Measurements from ENCODE around the gene RGP1.
A peak's percentile ranks its signal among the peaks of the same experiment; 100 is the strongest.

The RGP1 gene

DNA sequence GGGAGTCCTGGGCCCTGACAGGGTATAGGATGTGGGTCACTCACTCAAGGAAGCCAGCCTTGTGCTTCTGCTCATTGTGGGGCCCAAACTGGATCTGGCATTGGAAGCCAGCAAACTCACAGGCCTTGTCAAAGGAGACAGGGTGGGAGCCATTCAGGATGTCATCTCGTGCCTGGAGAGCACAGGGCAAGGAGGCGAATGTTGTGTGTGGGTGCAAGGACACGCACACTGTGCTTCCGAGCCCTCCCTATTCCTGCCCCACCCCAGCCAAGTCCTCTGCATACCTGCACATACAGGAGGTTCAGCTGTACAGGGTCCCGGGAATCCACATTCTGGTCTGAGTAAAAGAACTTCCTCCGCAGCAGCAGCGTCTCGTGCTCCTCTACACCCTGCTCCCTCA, 25.2 kb upstream of the RGP1 start:
- no peak for DNase-seq

- DNase-seq, result no peak
These were observed 23.7 kb upstream of the RGP1 start for GRCh38 chr9:35725362-35725761.

DNA sequence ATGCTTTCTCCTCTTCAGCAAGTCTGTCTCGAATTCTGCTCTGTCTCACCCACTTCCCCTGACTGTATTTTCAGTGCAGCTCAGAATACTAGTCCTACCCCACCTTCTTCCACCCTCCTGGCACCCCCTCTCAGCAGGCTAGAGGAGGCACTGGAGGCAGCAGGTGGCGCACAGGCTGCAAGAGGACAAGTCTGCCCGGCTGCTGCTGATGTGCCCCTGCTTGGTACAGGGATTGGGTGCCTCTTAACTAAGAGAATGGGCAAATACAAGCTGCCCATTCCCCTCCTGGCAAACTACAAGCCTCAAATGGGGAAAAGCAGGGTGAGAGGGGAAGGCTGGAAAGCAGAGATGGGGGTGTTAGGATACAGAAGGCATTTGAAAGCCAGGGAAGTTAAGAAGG, 22.2 kb upstream of the RGP1 start:
- peak; percentile 28 for DNase-seq

DNA sequence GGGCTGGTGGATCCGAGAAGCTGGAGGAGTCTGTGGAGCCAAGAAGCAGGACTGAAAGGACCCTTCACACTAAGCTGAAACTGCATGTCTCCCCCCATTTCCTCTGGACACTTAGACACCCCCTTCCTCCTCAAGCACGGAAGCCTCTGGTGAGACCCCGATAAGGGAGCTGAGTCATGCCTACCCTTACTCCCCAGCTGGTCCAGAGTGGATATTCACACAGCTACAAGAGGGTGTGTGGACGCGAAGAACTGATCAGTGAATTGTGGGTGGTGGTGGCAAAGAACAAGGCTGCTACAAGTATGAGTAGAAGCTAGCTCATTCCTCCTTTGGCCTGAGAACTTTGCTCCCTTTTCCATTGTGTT, 21.4 kb upstream of the RGP1 start:
- no peak for DNase-seq

GRCh38 chr9:35728041-35728971, 20.8 kb upstream of the RGP1 start:
- peak; percentile 30 for DNase-seq

DNA sequence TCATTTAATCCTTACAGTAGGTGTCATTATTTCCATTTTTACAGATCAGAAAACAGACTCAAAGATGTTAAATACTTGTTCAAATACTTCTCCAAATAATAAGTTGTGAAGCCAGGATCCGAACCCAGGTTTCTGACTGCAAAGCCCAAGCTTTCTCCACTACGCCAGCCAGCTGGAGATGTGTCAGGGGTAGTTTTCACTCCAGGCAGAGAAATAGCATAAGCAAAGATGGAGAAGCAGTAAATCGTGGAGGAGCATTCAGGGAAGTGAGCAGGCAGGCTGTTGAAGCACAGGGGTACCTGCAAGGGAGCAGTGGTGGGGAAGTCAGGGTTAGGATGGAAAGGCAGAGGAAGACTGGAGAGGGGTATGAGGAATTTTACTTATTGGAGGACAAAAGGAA, 20.0 kb upstream of the RGP1 start:
- no peak for DNase-seq

DNA sequence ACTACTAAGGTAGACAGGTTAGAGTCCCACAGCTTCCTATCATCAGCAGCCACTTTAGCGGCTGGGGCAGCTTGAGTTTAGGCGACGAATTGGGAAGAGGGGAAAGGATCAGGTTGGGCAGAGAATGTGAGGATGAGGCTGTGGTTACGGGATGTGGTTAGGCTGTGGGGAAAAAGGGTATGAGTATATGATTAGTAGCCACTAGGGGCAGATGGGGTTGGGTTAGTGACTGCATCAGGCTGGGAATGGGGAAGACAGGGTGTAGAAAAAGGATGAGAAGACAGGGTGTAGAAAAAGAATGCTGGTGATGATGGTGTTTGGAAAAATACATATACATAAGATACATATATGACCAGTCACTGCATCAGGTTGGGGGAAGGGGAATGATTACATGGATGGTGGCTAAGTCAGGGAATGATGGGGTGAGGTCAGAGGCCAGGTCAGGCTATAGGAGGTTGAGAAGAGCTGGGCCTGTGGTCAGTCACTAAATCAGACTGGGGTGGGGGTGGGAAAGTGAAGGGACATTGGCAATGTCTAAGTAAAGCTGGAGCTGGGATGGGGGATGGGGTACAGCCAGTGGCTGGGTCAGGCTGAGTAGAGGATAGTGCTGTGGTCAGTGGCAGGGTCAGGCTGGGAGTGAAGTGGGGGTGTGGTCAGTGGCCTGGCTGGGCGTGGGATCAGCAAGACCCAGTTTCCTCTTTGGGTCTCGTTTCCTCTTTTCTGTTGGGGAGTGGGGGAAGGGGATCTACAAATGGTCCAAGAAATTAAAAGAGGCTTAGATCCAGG, 19.2 kb upstream of the RGP1 start:
- DNase-seq, result peak; percentile 31

- no peak for DNase-seq
These were observed 18.6 kb upstream of the RGP1 start for GRCh38 chr9:35730486-35730854.

DNA sequence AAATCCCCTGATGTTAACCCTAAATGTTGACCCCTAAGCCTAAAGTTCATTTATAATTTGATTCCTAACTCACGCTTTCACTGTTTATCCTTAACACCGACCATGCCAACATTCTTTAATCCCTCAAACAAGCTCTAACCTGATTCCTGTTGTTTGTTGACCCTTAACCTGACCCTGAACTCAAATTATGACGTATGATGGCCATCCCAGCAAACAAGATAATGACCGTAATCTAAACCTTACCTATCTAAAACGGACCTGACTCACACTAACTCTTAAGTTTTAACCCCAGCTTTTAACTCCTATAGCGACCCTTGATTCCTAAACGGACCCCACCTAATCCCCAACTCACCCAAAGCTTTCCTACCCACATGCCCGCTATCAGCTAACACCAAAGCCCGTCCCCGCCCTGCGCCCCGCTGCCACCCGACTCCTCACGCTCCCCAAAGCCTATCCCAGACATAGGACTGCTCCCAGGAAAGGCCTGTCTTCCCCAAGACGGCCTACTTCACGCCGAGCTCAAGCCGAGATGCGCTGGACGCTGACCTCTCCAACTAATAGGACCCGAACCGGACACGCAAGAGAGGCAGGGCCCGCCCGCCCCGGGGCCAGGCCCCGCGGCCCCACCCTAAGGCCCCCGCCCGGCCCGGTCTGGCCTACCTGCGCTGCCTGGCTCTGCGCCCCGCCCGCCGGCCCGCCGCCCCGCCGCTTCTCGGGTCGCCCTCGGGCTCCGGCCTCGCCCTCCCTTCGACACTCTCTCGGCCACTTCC, 17.5 kb upstream of the RGP1 start:
- DNase-seq, result no peak

DNA sequence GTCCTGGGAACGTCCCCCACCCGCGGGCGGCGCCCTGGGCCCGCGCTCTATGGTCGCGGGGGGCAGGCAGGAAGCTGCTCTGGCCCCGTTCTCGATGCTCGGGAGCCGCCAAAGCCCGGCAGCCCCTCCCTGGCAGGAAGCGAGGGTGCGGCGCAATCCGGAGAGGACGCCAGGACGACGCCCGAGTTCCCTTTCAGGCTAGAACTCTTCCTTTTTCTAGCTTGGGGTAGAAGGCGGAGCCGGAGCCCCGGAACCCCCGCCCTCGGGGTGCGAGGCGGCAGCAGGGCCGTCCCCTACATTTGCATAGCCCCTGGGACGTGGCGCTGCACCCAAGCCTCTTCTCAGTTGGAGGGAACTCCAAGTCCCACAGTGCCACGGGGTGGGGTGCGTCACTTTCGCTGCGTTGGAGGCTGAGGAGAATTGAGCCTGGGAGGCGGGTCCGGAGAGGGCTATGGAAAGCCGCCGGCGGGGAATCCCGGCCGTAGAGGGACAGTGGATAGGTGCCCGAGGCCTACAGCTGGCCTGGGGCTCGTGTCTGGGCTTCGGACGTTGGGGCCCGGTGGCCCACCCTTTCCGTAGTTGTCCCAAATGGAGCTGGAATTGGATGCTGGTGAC, 16.8 kb upstream of the RGP1 start, which contains the start of the genes CREB3 and TLN1:
Gene CREB3 (plus strand): TSS at position 482 of the 615 bp plus-strand sequence. CDS start 107 bp downstream, at position 589.
Gene TLN1 (minus strand): TSS at position 11 of the 615 bp plus-strand sequence. CDS start 6,501 bp downstream, outside the sequence.
- DNase-seq, result peak; percentile 97

DNA sequence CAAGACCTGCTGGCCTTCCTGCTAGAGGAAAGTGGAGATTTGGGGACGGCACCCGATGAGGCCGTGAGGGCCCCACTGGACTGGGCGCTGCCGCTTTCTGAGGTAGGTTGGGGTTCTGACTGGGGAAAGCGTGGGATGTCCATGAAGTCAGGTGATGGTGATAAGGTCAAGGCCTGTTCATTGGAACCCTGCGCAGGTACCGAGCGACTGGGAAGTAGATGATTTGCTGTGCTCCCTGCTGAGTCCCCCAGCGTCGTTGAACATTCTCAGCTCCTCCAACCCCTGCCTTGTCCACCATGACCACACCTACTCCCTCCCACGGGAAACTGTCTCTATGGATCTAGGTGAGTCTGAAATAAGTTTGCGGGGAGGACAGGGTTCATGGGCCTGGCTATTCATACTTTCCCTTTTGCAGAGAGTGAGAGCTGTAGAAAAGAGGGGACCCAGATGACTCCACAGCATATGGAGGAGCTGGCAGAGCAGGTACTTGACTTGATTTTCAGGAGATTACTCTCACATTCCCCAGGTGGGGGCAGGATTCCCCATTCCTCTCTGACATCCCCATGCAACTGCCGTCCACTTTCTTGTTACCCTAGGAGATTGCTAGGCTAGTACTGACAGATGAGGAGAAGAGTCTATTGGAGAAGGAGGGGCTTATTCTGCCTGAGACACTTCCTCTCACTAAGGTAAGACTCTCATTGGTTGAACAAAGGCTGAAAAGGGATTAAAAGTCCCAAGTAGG, 16.1 kb upstream of the RGP1 start:
- peak; percentile 32 for DNase-seq

DNA sequence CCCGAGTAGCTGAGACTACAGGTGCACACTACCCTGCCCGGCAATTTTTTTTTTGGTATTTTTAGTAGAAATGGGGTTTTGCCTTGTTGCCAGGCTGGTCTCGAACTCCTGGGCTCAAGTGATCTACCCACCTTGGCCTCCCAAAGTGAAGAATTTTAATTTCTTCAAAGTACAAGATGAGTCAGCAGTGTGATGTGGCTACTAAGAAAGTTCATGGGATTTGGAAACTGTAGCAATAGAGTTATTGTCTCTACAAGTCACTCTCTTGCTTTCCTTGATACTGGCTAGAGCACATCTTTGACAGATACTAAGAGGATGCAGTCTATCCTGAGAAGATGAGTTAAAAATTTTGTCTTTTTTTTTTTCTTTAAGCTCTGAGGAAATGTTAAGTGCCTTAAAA, 15.0 kb upstream of the RGP1 start:
- DNase-seq, result no peak

DNA sequence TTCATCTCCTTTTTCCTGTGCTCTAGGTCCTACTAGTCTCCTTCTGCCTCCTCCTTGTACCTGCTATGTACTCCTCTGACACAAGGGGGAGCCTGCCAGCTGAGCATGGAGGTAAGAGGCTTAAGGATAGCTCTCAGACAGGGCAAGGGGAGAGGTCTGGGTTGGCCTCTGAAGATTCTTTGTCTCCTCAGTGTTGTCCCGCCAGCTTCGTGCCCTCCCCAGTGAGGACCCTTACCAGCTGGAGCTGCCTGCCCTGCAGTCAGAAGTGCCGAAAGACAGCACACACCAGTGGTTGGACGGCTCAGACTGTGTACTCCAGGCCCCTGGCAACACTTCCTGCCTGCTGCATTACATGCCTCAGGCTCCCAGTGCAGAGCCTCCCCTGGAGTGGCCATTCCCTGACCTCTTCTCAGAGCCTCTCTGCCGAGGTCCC, 12.9 kb upstream of the RGP1 start:
- peak; percentile 74 for DNase-seq

GRCh38 chr9:35737143-35737542, 11.9 kb upstream of the RGP1 start:
- no peak for DNase-seq

GRCh38 chr9:35738186-35738585, 10.9 kb upstream of the RGP1 start:
- DNase-seq, result no peak

DNA sequence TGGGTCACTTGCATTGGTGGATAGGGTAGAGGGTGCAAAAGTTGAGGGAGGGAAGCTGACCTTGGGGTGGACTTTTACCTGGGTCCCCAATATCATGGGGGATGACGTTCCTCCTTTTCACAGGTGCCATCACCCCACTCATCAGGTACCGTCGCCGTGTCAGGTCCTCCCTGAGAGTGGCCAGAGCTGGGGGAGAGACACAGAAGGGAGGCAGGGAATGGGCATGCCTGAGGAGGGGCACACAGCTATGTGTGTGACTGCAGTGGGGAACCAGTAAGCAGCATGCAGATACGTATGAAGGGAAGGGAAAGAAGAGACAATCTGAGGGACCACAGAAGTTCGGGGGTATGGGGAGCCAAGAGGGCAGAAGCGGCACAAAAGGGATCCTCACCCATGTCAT, 10.2 kb upstream of the RGP1 start:
- no peak for DNase-seq

DNA sequence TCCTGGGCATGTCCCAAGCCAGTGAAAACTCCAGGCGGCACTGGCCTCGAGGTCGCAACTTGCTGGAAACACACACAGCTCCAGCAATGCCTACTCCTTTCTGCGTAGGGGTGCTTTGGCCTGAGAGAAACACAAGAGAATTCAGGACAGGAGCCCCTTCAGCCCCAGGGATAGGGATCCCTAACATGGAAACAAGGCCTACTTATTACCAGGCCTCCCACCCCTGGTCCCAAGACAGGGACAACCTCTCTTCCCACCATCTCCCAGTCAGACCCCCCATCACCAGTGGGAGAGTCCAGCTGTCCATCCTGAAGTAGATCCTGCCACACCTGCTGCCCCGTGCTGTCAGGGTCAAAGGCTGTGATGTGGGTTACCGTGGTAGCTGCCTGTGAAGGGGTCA, 8.8 kb upstream of the RGP1 start:
- DNase-seq, result no peak

DNA sequence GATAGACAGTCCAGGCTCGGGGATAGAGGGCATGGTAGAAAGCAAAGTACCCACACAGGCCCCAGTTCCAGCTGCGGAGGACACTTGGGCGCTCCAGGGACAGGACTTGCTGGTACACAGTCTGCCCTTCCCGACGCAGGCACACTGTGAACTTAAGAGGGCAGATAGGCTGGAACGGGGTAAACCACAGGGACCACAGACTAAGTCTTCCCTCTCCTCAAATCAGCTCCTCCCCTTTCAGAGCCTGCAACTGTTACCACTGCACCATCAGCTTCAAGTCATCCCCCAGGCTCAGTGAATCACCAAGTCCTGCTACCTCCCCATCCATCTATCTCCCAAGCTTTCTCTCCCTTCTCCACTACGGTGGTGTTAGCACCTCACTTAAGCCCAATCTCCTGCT, 7.3 kb upstream of the RGP1 start:
- no peak for DNase-seq

GRCh38 chr9:35743452-35743851, 5.6 kb upstream of the RGP1 start:
- DNase-seq, result no peak

- no peak for DNase-seq
These were observed 5.1 kb upstream of the RGP1 start for GRCh38 chr9:35743880-35744518.

DNA sequence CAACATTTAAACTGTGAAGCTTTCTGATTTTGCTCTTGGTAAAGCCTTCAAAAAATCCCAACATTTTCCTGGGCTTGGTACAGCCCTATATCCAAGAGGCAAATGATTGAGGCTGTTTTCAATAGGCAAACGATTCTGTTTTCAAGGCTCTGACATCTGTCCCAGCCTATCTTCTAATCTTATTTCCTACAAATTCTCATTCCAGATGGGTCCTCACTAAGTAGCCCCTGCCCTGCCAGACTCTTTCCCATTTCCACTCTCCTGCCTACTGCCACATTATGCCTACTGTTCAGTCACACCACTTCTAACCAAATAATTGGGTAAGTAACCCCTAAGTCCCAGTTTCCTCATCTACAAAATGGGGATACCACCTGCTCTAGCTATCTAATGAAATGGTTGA, 3.5 kb upstream of the RGP1 start:
- no peak for DNase-seq
